Natural killer cell (primary cell): Measurements from ENCODE around the gene FHIP1B. TPM values are rescaled to one million over a fixed set of nuclear protein-coding genes. Genes with fewer than 3 reads are reported as not detected.

Experiments used
- ATAC-seq, 3 donors: fragments of 150-1000 bp in 2 of 3; fragments of 200-7000 bp in 1 of 3; cut with Tn5 transposase; 1 replicate in 1 of 3; 2 replicates in 2 of 3; pipeline ENCODE4 v1.10.0; 2021; ENCODE audit warnings: mild to moderate bottlenecking in 2 of 3, moderate library complexity in 2 of 3
- DNase-seq, 2 donors: peaks; one replicate each; pipeline versions ENCODE4 v3.0.0 to v3.0.0-alpha.2; 2013 to 2021; ENCODE audit warnings: mixed read lengths in 1 of 2
- H3K27ac ChIP-seq: one replicate; pipeline ENCODE4 v1.5.1; 2013; ENCODE audit warnings: mild to moderate bottlenecking, low read length
- H3K27me3 ChIP-seq: one replicate; pipeline ENCODE4 v1.6.1; 2013; ENCODE audit warnings: low read length; ENCODE audit not compliant: control insufficient read depth, insufficient read depth
- H3K36me3 ChIP-seq: one replicate; pipeline ENCODE4 v1.6.1; 2013; ENCODE audit warnings: low read length; ENCODE audit not compliant: control insufficient read depth, insufficient read depth
- H3K4me1 ChIP-seq: one replicate; pipeline ENCODE4 v1.6.1; 2013; ENCODE audit warnings: low read length; ENCODE audit not compliant: control insufficient read depth, insufficient read depth
- H3K4me3 ChIP-seq: one replicate; pipeline ENCODE4 v1.5.1; 2013; ENCODE audit warnings: low read length
- H3K9me3 ChIP-seq: one replicate; pipeline ENCODE4 v1.6.1; 2013; ENCODE audit warnings: low read length; ENCODE audit not compliant: control insufficient read depth, insufficient read depth
- H3K27ac Mint-ChIP-seq, 2 donors: one replicate each; pipeline ENCODE4 v1.8.0; 2022; ENCODE audit warnings: mild to moderate bottlenecking in 2 of 2, mixed read lengths in 2 of 2, moderate library complexity in 1 of 2
- H3K27me3 Mint-ChIP-seq, 2 donors: one replicate each; pipeline ENCODE4 v1.8.0; 2022; ENCODE audit warnings: low read depth in 2 of 2, mixed read lengths in 2 of 2
- H3K36me3 Mint-ChIP-seq: one replicate; pipeline ENCODE4 v1.8.0; 2022; ENCODE audit warnings: mixed read lengths
- H3K4me1 Mint-ChIP-seq, 2 donors: one replicate each; pipeline ENCODE4 v1.8.0; 2022; ENCODE audit warnings: mixed read lengths in 2 of 2
- H3K4me3 Mint-ChIP-seq: one replicate; pipeline ENCODE4 v1.8.0; 2022; ENCODE audit warnings: mild to moderate bottlenecking, moderate library complexity, mixed read lengths
- H3K9me3 Mint-ChIP-seq, 2 donors: one replicate each; pipeline ENCODE4 v1.8.0; 2022; ENCODE audit warnings: mixed read lengths in 2 of 2
- CTCF ChIP-seq: fragments of 200-600 bp; IDR thresholded peaks from one replicate; pipeline ENCODE4 v1.8.0; 2022; ENCODE audit warnings: antibody characterized with exemption
- WGBS: methylation state at CpG from one replicate; pipeline ENCODE4 v1.1.7; 2013; ENCODE audit warnings: missing lambda C conversion rate; ENCODE audit not compliant: insufficient coverage; 5-methylcytosine and 5-hydroxymethylcytosine counted together
- intact Hi-C: fragments of 100-400 bp; cut with micrococcal nuclease; formaldehyde crosslinking; loops from one replicate; pipeline ENCODE4 v1.14.2; 2022
- total RNA-seq, 4 donors: library from RNA; stranded (reverse); fragments of 120-200 nt in 1 of 4; gene quantifications; one replicate each; pipeline versions ENCODE4 v1.2.3 to v1.2.4, GENCODE V29; 2013 to 2022

The FHIP1B gene
- total RNA-seq, 3 donors from 2014 or later (not counting 1 experiment from before 2014, with no cell fraction given): 50.6 to 76.9 (median 58.4) TPM

- DNase-seq (no peak), ATAC-seq (no peak)
- Histone ChIP-seq H3K27ac (no peak overlapping the region), H3K27me3 (no peaks in the 10 kb centered on the region), H3K9me3 (no peaks in the 10 kb centered on the region), H3K4me1 (no peaks in the 10 kb centered on the region), H3K4me3 (no peak overlapping the region), H3K36me3 (no peaks in the 10 kb centered on the region)
- intact Hi-C loops: no loop called here
- no peaks in the 10 kb centered on the region for H3K4me1 Mint-ChIP-seq
- no peaks in the 10 kb centered on the region for H3K36me3 Mint-ChIP-seq
- no peak for TF ChIP-seq CTCF
- WGBS: 96% methylated on average over 7 of the region's 7 CpGs
- H3K27ac Mint-ChIP-seq: no peak overlapping the region
- no peak overlapping the region for H3K4me3 Mint-ChIP-seq
- no peaks in the 10 kb centered on the region for H3K9me3 Mint-ChIP-seq
- peaks cover 0 to 12% of the 10 kb centered on the region in 2 donors for H3K27me3 Mint-ChIP-seq
These were observed 6.9 kb upstream of the FHIP1B start for GRCh38 chr11:6241316-6241715.

DNA sequence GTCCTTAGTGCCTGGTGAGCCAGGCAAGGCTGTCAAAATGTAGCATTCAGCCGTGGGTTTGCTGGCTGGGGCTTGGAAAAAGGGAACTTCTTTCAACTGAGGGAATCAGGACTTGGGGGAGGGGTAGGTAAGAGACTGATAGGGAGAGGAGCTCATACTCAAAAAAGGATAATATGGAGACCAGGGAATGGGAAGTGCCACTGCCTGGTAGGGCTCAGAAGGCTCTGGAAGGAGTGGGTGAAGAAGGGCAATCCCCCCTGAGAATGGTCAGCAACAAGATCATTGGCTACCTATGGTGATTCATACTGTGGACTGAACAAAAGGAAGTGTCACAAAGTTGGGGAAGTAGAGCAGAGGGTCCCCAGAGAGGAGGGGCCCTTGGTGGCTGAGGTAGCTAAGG is 6.3 kb upstream of the FHIP1B start:
- no peak for TF ChIP-seq CTCF
- no peaks in the 10 kb centered on the region for H3K4me1 ChIP-seq
- H3K9me3 Mint-ChIP-seq: no peaks in the 10 kb centered on the region
- H3K4me3 Mint-ChIP-seq: no peak overlapping the region
- no peaks in the 10 kb centered on the region for H3K4me1 Mint-ChIP-seq
- H3K9me3 ChIP-seq: no peaks in the 10 kb centered on the region
- H3K36me3 ChIP-seq: no peaks in the 10 kb centered on the region
- no peaks in the 10 kb centered on the region for H3K36me3 Mint-ChIP-seq
- no peak overlapping the region for H3K4me3 ChIP-seq
- no peak for ATAC-seq
- intact Hi-C loops: no loop called here
- H3K27me3 ChIP-seq: no peaks in the 10 kb centered on the region
- no peak overlapping the region for H3K27ac Mint-ChIP-seq
- H3K27ac ChIP-seq: no peak overlapping the region
- DNase-seq: no peak
- H3K27me3 Mint-ChIP-seq: peaks cover 0 to 12% of the 10 kb centered on the region in 2 donors
- 10% methylated on average over 1 of the region's 1 CpG for WGBS

GRCh38 chr11:6240139-6240538 is 5.7 kb upstream of the FHIP1B start:
- Histone ChIP-seq H3K27ac (no peak overlapping the region), H3K9me3 (no peaks in the 10 kb centered on the region), H3K4me3 (no peak overlapping the region), H3K27me3 (no peaks in the 10 kb centered on the region), H3K36me3 (no peaks in the 10 kb centered on the region), H3K4me1 (peaks cover 5% of the 10 kb centered on the region)
- Mint-ChIP-seq H3K27me3 (peaks cover 0 to 12% of the 10 kb centered on the region in 2 donors), H3K4me3 (no peak overlapping the region), H3K4me1 (peaks cover 4% of the 10 kb centered on the region in 2 donors), H3K36me3 (no peaks in the 10 kb centered on the region), H3K27ac (no peak overlapping the region), H3K9me3 (no peaks in the 10 kb centered on the region)
- TF ChIP-seq CTCF: no peak
- intact Hi-C loops: no loop called here
- no peak for ATAC-seq
- DNase-seq: no peak
- WGBS: 97% methylated on average over 28 of the region's 28 CpGs

GRCh38 chr11:6238902-6239301 is 4.5 kb upstream of the FHIP1B start, which contains the start of gene CNGA4:
Gene CNGA4, plus strand, starts transcription at chr11:6239089. Its CDS starts 118 bp downstream, at chr11:6239207.
- H3K27me3 ChIP-seq: no peaks in the 10 kb centered on the region
- Mint-ChIP-seq H3K4me3 (no peak within 1 kb of the TSS), H3K9me3 (no peaks in the 10 kb centered on the region), H3K4me1 (peaks cover 17% of the 10 kb centered on the region in 2 donors), H3K36me3 (no peaks in the 10 kb centered on the region), H3K27ac (no peak within 1 kb of the TSS), H3K27me3 (peaks cover 0 to 10% of the 10 kb centered on the region in 2 donors)
- no peak for TF ChIP-seq CTCF
- no peak within 1 kb of the TSS for H3K4me3 ChIP-seq
- H3K36me3 ChIP-seq: no peaks in the 10 kb centered on the region
- H3K9me3 ChIP-seq: no peaks in the 10 kb centered on the region
- ATAC-seq: no peak
- WGBS: 100% methylated on average over 1 of the region's 1 CpG
- intact Hi-C loops: loop anchor here (10.0 kb wide), 1 partner anchor 554 kb away; the partner anchor contains the start of genes TRIM22 and TRIM5
- DNase-seq: no peak
- peaks cover 11% of the 10 kb centered on the region for H3K4me1 ChIP-seq
- H3K27ac ChIP-seq: no peak within 1 kb of the TSS
